BJ (cell line): ENCODE measurements around the gene ENTPD2. TPM values are rescaled to one million over a fixed set of nuclear protein-coding genes. Genes with fewer than 3 reads are reported as not detected.
"Not testable (repeated sequence)": the region's sequence is repeated elsewhere in the genome, so short reads cannot be mapped to it uniquely, and the experiment has no call there.

Experiments used
- CTCF ChIA-PET: fragments of 350-600 bp; formaldehyde crosslinking; extraction: SDS; loops from one replicate; lab custom pipeline; 2021; ENCODE audit warnings: antibody characterized with exemption, inconsistent platforms; lab: Yijun Ruan, JAX
- POLR2A ChIA-PET: fragments of 300-600 bp; sonication (Branson Sonifier 250); formaldehyde crosslinking; extraction: SDS; loops from one replicate; lab custom pipeline; 2021; ENCODE audit warnings: antibody characterized with exemption; lab: Charles Lee
- DNase-seq: peaks from one replicate; pipeline ENCODE4 v3.0.0-alpha.2; 2011; ENCODE audit warnings: low read depth
- H3K27me3 ChIP-seq: 2 replicates; pipeline ENCODE4 v1.6.0; 2011; ENCODE audit warnings: low read length; ENCODE audit not compliant: control insufficient read depth, insufficient read depth
- H3K36me3 ChIP-seq: 2 replicates; pipeline ENCODE4 v1.5.1; 2011; ENCODE audit warnings: low read length; ENCODE audit not compliant: control insufficient read depth, insufficient read depth
- H3K4me3 ChIP-seq: 2 replicates; pipeline ENCODE4 v1.5.1; 2011; ENCODE audit warnings: low read depth, mild to moderate bottlenecking, control low read depth, low read length
- polyA plus RNA-seq: library from polyadenylated mRNA; depleted of rRNA; stranded (reverse); fragments of >200 nt; gene quantifications from 2 replicates; pipeline ENCODE4 v1.2.3, GENCODE V29; 2011; rRNA removed
- small RNA-seq: library from RNA; depleted of rRNA; stranded (forward); fragments of <200 nt; gene quantifications from one replicate; pipeline ENCODE3, GENCODE V24; 2012; ENCODE audit warnings: low replicate concordance, low read depth; ENCODE audit not compliant: insufficient read length
- TF ChIP-seq, protein P1 (sequence below): IDR thresholded peaks from 2 replicates; pipeline ENCODE4 v1.5.1; 2011; ENCODE audit warnings: low read depth, mild to moderate bottlenecking, control low read depth, inconsistent platforms, low read length, moderate library complexity; ENCODE audit not compliant: insufficient read depth

The ENTPD2 gene
- polyA plus RNA-seq, 1 experiment = not detected

DNA sequence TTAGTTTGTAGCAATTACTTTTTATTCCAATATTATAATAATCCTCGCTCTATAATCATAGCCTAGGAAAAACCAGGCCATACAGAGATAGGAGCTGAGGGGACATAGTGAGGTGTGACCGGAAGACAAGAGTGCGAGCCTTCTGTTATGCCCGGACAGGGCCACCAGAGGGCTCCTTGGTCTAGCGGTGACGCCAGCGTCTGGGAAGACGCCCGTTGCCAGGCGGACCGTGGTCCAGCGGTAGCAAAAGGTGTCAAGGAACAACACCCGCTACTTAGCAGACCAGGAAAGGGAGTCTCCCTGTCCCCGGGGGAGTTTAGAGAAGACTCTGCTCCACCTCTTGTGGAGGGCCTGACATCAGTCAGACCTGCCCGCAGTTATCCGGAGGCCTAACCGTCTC, 49.6 kb downstream of the ENTPD2 start:
- DNase-seq, H3K27me3 ChIP-seq, H3K4me3 ChIP-seq, POLR2A ChIA-PET, H3K36me3 ChIP-seq: not testable (repeated sequence)
- CTCF ChIA-PET = interaction anchor here (0.7 to 4.9 kb wide), 4 partner anchors 8 to 45 kb away, joined by 3 to 18 read pairs (median 3); partner anchors contain the start of gene CLIC3
- TF ChIP-seq, protein P1, sequence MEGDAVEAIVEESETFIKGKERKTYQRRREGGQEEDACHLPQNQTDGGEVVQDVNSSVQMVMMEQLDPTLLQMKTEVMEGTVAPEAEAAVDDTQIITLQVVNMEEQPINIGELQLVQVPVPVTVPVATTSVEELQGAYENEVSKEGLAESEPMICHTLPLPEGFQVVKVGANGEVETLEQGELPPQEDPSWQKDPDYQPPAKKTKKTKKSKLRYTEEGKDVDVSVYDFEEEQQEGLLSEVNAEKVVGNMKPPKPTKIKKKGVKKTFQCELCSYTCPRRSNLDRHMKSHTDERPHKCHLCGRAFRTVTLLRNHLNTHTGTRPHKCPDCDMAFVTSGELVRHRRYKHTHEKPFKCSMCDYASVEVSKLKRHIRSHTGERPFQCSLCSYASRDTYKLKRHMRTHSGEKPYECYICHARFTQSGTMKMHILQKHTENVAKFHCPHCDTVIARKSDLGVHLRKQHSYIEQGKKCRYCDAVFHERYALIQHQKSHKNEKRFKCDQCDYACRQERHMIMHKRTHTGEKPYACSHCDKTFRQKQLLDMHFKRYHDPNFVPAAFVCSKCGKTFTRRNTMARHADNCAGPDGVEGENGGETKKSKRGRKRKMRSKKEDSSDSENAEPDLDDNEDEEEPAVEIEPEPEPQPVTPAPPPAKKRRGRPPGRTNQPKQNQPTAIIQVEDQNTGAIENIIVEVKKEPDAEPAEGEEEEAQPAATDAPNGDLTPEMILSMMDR = peak; percentile 37; the same call in 1 of the 2 replicates

DNA sequence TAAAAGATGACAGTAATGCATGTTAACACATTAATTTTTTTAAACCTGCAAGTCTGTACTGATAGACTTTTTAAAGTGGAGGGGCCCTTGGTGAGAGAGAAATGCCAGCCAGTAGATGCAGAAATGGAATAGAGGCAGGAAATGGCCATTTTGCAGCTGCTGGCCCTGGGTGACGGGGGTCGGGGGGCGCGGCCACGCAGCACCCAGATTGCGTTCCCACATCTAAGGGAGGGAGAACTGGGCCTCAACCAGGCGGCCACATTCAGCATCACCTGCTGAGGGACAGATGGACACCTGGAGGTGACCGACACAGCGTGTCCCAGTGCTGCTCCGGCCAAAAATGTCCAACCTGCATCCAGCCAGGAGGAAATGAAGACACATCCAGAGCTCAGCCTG, 51.2 kb downstream of the ENTPD2 start:
- ChIA-PET CTCF (interaction anchor here (1.1 to 4.9 kb wide), 5 partner anchors 10 to 95 kb away, joined by 3 to 18 read pairs (median 4); partner anchors contain the start of gene PAXX), POLR2A (no interaction called here)
- Histone ChIP-seq H3K36me3 (no peaks in the 10 kb centered on the region), H3K4me3 (no peak overlapping the region), H3K27me3 (no peaks in the 10 kb centered on the region)
- DNase-seq = no peak
- TF ChIP-seq, protein P1 = no peak

DNA sequence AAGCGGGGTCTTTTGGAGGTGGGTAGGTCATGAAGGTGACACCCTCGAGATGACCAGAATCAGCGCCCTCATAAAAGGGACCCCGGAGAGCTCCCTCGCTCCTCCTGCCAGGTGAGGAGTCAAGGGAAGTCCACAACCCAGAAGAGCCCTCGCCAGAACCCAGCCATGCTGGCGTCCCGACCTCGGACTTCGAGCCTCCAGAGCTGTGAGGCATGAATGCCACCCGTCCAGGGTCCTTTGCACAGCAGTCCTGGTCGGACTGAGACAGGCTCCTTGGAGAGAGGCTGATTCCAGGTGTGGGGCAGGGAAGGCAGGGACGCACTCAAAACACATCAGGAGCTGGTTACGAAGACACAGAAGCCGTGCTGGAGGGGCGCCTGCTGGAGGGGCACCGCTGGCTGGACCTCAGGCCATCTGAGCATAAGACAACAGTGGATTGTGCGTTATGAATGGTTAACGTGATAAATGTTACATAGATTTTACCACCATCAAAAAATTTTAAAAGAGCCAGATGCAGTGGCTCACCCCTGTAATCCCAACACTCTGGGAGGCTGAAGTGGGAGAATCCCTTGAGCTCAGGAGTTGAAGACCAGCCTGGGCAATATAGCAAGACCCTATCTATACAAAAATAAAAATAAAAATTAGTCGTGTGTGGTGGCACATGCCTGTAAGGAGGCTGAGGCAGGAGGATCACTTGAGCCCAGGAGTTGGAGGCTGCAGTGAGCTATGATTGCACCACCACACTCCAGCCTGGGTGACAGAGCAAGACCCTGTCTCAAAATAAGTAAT, 51.8 kb downstream of the ENTPD2 start:
- TF ChIP-seq, protein P1 = no peak
- ChIA-PET CTCF (interaction anchor here (1.1 to 4.9 kb wide), 5 partner anchors 10 to 95 kb away, joined by 3 to 18 read pairs (median 4); partner anchors contain the start of gene PAXX), POLR2A (no interaction called here)
- no peaks in the 10 kb centered on the region for H3K27me3 ChIP-seq
- no peaks in the 10 kb centered on the region for H3K36me3 ChIP-seq
- no peak overlapping the region for H3K4me3 ChIP-seq
- DNase-seq = no peak

DNA sequence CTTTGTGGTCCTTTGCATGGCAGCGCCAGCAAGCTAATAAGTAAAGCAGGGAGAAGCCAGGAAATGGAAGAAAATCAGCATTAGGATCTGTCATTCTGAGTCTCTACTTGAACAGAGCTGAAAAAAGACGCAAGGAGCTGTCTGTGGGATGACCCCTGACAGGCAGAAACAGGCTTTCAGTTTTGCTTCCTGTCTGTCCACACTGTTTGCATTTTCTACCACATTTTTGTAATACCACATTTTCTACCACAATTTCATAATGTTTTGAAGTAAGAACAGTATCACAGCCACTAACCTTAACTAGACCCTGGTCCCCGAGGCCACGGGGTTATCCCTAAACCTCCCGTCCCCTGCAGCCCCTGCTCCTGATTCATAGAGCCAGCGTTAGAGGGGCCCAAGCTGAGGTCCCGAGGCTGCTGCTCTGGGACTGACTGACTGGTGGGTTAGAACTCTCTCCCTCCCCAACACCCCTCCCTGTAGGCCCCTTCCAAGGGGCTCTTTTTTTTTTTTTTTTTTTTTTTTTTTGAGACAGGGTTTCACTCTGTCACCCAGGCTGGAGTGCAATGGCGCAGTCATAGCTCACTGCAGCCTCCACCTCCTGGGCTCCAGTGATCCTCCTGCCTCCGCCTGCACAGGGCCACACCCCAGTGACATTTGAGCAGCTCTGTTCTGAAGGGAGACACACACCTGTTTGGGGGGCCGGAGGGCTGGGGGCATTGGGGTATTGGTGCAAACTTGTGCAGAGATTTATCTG, 53.5 kb downstream of the ENTPD2 start:
- peak; percentile 30 for DNase-seq
- ChIA-PET CTCF (interaction anchor here (0.7 to 1.7 kb wide), 4 partner anchors 29 to 52 kb away, joined by 3 to 7 read pairs (median 5); partner anchors contain the start of gene ABCA2), POLR2A (interaction anchor here (0.6 kb wide), 1 partner anchor 223 kb away, joined by 3 read pairs; no protein-coding TSS in a partner anchor)
- Histone ChIP-seq H3K27me3 (no peaks in the 10 kb centered on the region), H3K36me3 (no peaks in the 10 kb centered on the region), H3K4me3 (no peak overlapping the region)
- TF ChIP-seq, protein P1 = no peak

Small RNA genes within 50 kb of the gene (small RNA-seq; reads per million reads assigned to genes)
- not detected for gene RF00153

Other genes with a start within 250 kb of the ENTPD2 start
- gene RABL6, start 246.1 kb downstream of the ENTPD2 start, polyA plus RNA-seq = 36.7 and 60.2 TPM in 2 replicates
- gene AJM1, start 211.6 kb downstream of the ENTPD2 start, polyA plus RNA-seq = 0.86 and 1.0 TPM in 2 replicates
- gene PHPT1, start 204.7 kb downstream of the ENTPD2 start, polyA plus RNA-seq = 116 and 233 TPM in 2 replicates
- 0.86 and 1.6 TPM in 2 replicates for gene MAMDC4, start 201.7 kb downstream of the ENTPD2 start, polyA plus RNA-seq
- 513 and 672 TPM in 2 replicates for gene EDF1, start 187.8 kb downstream of the ENTPD2 start, polyA plus RNA-seq
- gene TRAF2, start 167.5 kb downstream of the ENTPD2 start, polyA plus RNA-seq = 9.6 and 13.6 TPM in 2 replicates
- gene FBXW5, start 109.3 kb downstream of the ENTPD2 start, polyA plus RNA-seq = 46.9 and 71.9 TPM in 2 replicates
- 0.48 and 0.60 TPM in 2 replicates for gene C8G, start 108.8 kb downstream of the ENTPD2 start, polyA plus RNA-seq
- gene LCN12, start 101.8 kb downstream of the ENTPD2 start, polyA plus RNA-seq = 0.36 and 0.40 TPM in 2 replicates
- 0.31 and 0.58 TPM in 2 replicates for gene PTGDS, start 76.6 kb downstream of the ENTPD2 start, polyA plus RNA-seq
- gene LCNL1, start 71.1 kb downstream of the ENTPD2 start, polyA plus RNA-seq = 0.01 and 0.06 TPM in 2 replicates
- 10.3 and 11.8 TPM in 2 replicates for gene PAXX, start 61.6 kb downstream of the ENTPD2 start, polyA plus RNA-seq
- gene CLIC3, start 57.5 kb downstream of the ENTPD2 start, polyA plus RNA-seq = 3.9 and 4.0 TPM in 2 replicates
- 8.7 and 16.0 TPM in 2 replicates for gene ABCA2, start 25.8 kb downstream of the ENTPD2 start, polyA plus RNA-seq
- gene FUT7, start 22.0 kb downstream of the ENTPD2 start, polyA plus RNA-seq = not detected in 2 replicates
- gene NPDC1, start 7.9 kb downstream of the ENTPD2 start, polyA plus RNA-seq = 21.8 and 31.9 TPM in 2 replicates
- 5.1 and 8.6 TPM in 2 replicates for gene SAPCD2, start 16.5 kb upstream of the ENTPD2 start, polyA plus RNA-seq
- 2.8 and 5.6 TPM in 2 replicates for gene UAP1L1, start 23.5 kb upstream of the ENTPD2 start, polyA plus RNA-seq
- gene MAN1B1, start 32.9 kb upstream of the ENTPD2 start, polyA plus RNA-seq = 53.0 and 80.0 TPM in 2 replicates
- gene DPP7, start 60.7 kb upstream of the ENTPD2 start, polyA plus RNA-seq = 66.7 and 94.4 TPM in 2 replicates
- gene GRIN1, start 85.1 kb upstream of the ENTPD2 start, polyA plus RNA-seq = 0.04 and 0.10 TPM in 2 replicates
- gene LRRC26, start 116.0 kb upstream of the ENTPD2 start, polyA plus RNA-seq = not detected in 2 replicates
- not detected in 2 replicates for gene TMEM210, start 118.0 kb upstream of the ENTPD2 start, polyA plus RNA-seq
- 14.6 and 25.5 TPM in 2 replicates for gene ANAPC2, start 134.5 kb upstream of the ENTPD2 start, polyA plus RNA-seq
- 53.8 and 81.4 TPM in 2 replicates for gene SSNA1, start 134.6 kb upstream of the ENTPD2 start, polyA plus RNA-seq
- gene TPRN, start 146.7 kb upstream of the ENTPD2 start, polyA plus RNA-seq = 2.9 and 3.5 TPM in 2 replicates
- gene TMEM203, start 151.6 kb upstream of the ENTPD2 start, polyA plus RNA-seq = 37.8 and 43.8 TPM in 2 replicates
- gene NDOR1, start 151.6 kb upstream of the ENTPD2 start, polyA plus RNA-seq = 4.4 and 7.1 TPM in 2 replicates
- gene RNF208, start 168.2 kb upstream of the ENTPD2 start, polyA plus RNA-seq = 0.26 and 0.39 TPM in 2 replicates
- 0.58 and 0.74 TPM in 2 replicates for gene CYSRT1, start 171.1 kb upstream of the ENTPD2 start, polyA plus RNA-seq
- not detected in 2 replicates for gene RNF224, start 173.4 kb upstream of the ENTPD2 start, polyA plus RNA-seq
- gene SLC34A3, start 176.8 kb upstream of the ENTPD2 start, polyA plus RNA-seq = not detected in 2 replicates
- gene TUBB4B, start 187.2 kb upstream of the ENTPD2 start, polyA plus RNA-seq = 263 and 385 TPM in 2 replicates
- gene STPG3, start 197.2 kb upstream of the ENTPD2 start, polyA plus RNA-seq = not detected in 2 replicates
- 26.6 and 51.9 TPM in 2 replicates for gene NELFB, start 201.3 kb upstream of the ENTPD2 start, polyA plus RNA-seq
- 16.9 and 23.8 TPM in 2 replicates for gene TOR4A, start 223.7 kb upstream of the ENTPD2 start, polyA plus RNA-seq
- 0.17 TPM in 2 replicates for gene NRARP, start 248.2 kb upstream of the ENTPD2 start, polyA plus RNA-seq